Keratinocyte (primary cell): ENCODE results near the gene BARD1. TPM values are rescaled to one million over a fixed set of nuclear protein-coding genes. Genes with fewer than 3 reads are reported as not detected.

Experiments used
- DNase-seq: peaks from one replicate; pipeline ENCODE4 v3.0.0-alpha.2; 2011; ENCODE audit warnings: low read depth, missing footprints, low spot score
- FAIRE-seq: peaks from 2 replicates; lab custom pipeline; 2011; peaks lifted over from hg19 to GRCh38; lab: Jason Lieb, UNC
- H2AFZ ChIP-seq: 2 replicates; pipeline ENCODE4 v1.6.0; 2012; ENCODE audit warnings: low read length, control low read depth, inconsistent platforms; ENCODE audit not compliant: control insufficient read depth
- H3K27ac ChIP-seq: 2 replicates; pipeline ENCODE4 v1.5.1; 2011; ENCODE audit warnings: low read length; ENCODE audit not compliant: control insufficient read depth, insufficient read depth
- H3K27me3 ChIP-seq: 3 replicates; pipeline ENCODE4 v1.6.0; 2011; ENCODE audit warnings: low read length; ENCODE audit not compliant: control insufficient read depth, insufficient read depth; ENCODE audit errors: extremely low read depth
- H3K36me3 ChIP-seq, 2 experiments: 2 replicates in 1 of 2; 3 replicates in 1 of 2; pipeline ENCODE4 v1.5.1; 2011; ENCODE audit warnings: low read length in 2 of 2, mild to moderate bottlenecking in 1 of 2; ENCODE audit not compliant: control insufficient read depth in 2 of 2, insufficient read depth in 2 of 2; ENCODE audit errors: extremely low read depth in 1 of 2
- H3K4me1 ChIP-seq: 3 replicates; pipeline ENCODE4 v1.5.1; 2011; ENCODE audit warnings: low read length; ENCODE audit not compliant: control insufficient read depth, insufficient read depth; ENCODE audit errors: extremely low read depth
- H3K4me2 ChIP-seq: 3 replicates; pipeline ENCODE4 v1.6.0; 2011; ENCODE audit warnings: low read depth, low read length; ENCODE audit not compliant: control insufficient read depth, insufficient read depth; ENCODE audit errors: extremely low read depth
- H3K4me3 ChIP-seq, 3 experiments: fragments of 200-600 bp in 1 of 3; sonication (generic) in 1 of 3; 2 replicates in 2 of 3; 3 replicates in 1 of 3; pipeline ENCODE4 v1.5.1; 2011 to 2016; ENCODE audit warnings: low read length in 3 of 3, mild to moderate bottlenecking in 3 of 3, control low read depth in 2 of 3, inconsistent platforms in 1 of 3, low read depth in 1 of 3, mixed read lengths in 1 of 3, mixed run types in 1 of 3, moderate library complexity in 1 of 3; ENCODE audit not compliant: control insufficient read depth in 2 of 3, insufficient read depth in 2 of 3; ENCODE audit errors: extremely low read depth in 1 of 3
- H3K79me2 ChIP-seq: 2 replicates; pipeline ENCODE4 v1.6.0; 2012; ENCODE audit warnings: low read length; ENCODE audit not compliant: control insufficient read depth, insufficient read depth
- H3K9ac ChIP-seq: 3 replicates; pipeline ENCODE4 v1.6.0; 2011; ENCODE audit warnings: low read length; ENCODE audit not compliant: control insufficient read depth, insufficient read depth; ENCODE audit errors: extremely low read depth
- H3K9me1 ChIP-seq: 3 replicates; pipeline ENCODE4 v1.6.0; 2011; ENCODE audit warnings: low read length; ENCODE audit not compliant: control insufficient read depth, insufficient read depth; ENCODE audit errors: extremely low read depth
- H3K9me3 ChIP-seq: 2 replicates; pipeline ENCODE4 v1.5.1; 2012; ENCODE audit warnings: low read depth, low read length; ENCODE audit not compliant: control insufficient read depth
- H4K20me1 ChIP-seq: 3 replicates; pipeline ENCODE4 v1.6.0; 2011; ENCODE audit warnings: low read length; ENCODE audit not compliant: control insufficient read depth, insufficient read depth; ENCODE audit errors: extremely low read depth
- CTCF ChIP-seq, 3 experiments: IDR thresholded peaks in 1 of 3; conservative IDR thresholded peaks in 1 of 3; optimal IDR thresholded peaks in 1 of 3; 2 replicates in 2 of 3; 3 replicates in 1 of 3; pipeline versions ENCODE3 to v1.5.1; 2011; ENCODE audit warnings: low read length in 3 of 3, mild to moderate bottlenecking in 3 of 3, moderate library complexity in 2 of 3, control low read depth in 1 of 3, inconsistent platforms in 1 of 3; ENCODE audit not compliant: insufficient read depth in 2 of 3; ENCODE audit errors: extremely low read depth in 1 of 3
- EZH2 ChIP-seq: IDR thresholded peaks from one replicate; pipeline ENCODE4 v1.6.1; 2012; ENCODE audit warnings: inconsistent platforms, mild to moderate bottlenecking, low read length, moderate library complexity
- dilution Hi-C: fragments of 300-500 bp; cut with MboI; formaldehyde crosslinking; loops from one replicate; pipeline ENCODE4 v1.7.0; 2020; ENCODE audit warnings: low sequenced_read_pairs; ENCODE audit not compliant: extremely low pct_ligation_motif_present
- polyA plus RNA-seq, 5 experiments: library from polyadenylated mRNA; depleted of rRNA in 3 of 5; stranded (reverse) in 3 of 5; stranded (forward) in 1 of 5; unstranded in 1 of 5; fragments of >200 nt; gene quantifications; 1 replicate in 1 of 5; 2 replicates in 3 of 5; 3 replicates in 1 of 5; pipeline versions ENCODE4 v1.2.1 to v1.2.3, GENCODE V29; 2011 to 2012; ENCODE audit warnings: missing spikeins in 2 of 5, low read depth in 1 of 5, low replicate concordance in 1 of 5

The BARD1 gene
- polyA plus RNA-seq, 1 donor (not counting 4 experiments of a cell fraction or from before 2014, with no cell fraction given), result 4.6 TPM

- H3K4me3 ChIP-seq, result no peak overlapping the region
- no peaks in the 10 kb centered on the region for H3K9me1 ChIP-seq
- H4K20me1 ChIP-seq, result no peaks in the 10 kb centered on the region
- dilution Hi-C loops, result no loop called here
- H3K79me2 ChIP-seq, result no peaks in the 10 kb centered on the region
- no peak overlapping the region for H3K4me2 ChIP-seq
- TF ChIP-seq CTCF (optimal IDR thresholded peaks at IDR 0.05 in 1 of 3, IDR thresholded peaks at IDR 0.05 in 1 of 3, conservative IDR thresholded peaks at IDR 0.05 in 1 of 3; ENCODE audit: extremely low read depth in 1 of 3, insufficient read depth in 2 of 3, low read length in 3 of 3), result no peak
- no peak for TF ChIP-seq EZH2
- no peak overlapping the region for H2AFZ ChIP-seq
- DNase-seq, result no peak
- peaks cover 0 to 11% of the 10 kb centered on the region in 2 experiments for H3K36me3 ChIP-seq
- H3K27ac ChIP-seq, result no peak overlapping the region
- peak; percentile 26 for FAIRE-seq
- no peaks in the 10 kb centered on the region for H3K4me1 ChIP-seq
- H3K27me3 ChIP-seq, result no peaks in the 10 kb centered on the region
- H3K9ac ChIP-seq, result no peak overlapping the region
- H3K9me3 ChIP-seq, result no peaks in the 10 kb centered on the region
Measured at GRCh38 chr2:214753455-214753854, 56.0 kb downstream of the BARD1 start.

GRCh38 chr2:214750529-214750928, 59.0 kb downstream of the BARD1 start:
- Histone ChIP-seq H3K79me2 (no peaks in the 10 kb centered on the region), H3K4me3 (no peak overlapping the region), H3K27ac (no peak overlapping the region), H3K4me2 (no peak overlapping the region), H3K36me3 (peaks cover 0 to 11% of the 10 kb centered on the region in 2 experiments), H3K9me3 (no peaks in the 10 kb centered on the region), H3K27me3 (no peaks in the 10 kb centered on the region), H3K9me1 (no peaks in the 10 kb centered on the region), H3K4me1 (no peaks in the 10 kb centered on the region), H2AFZ (no peak overlapping the region), H3K9ac (no peak overlapping the region), H4K20me1 (no peaks in the 10 kb centered on the region)
- TF ChIP-seq CTCF (optimal IDR thresholded peaks at IDR 0.05 in 1 of 3, IDR thresholded peaks at IDR 0.05 in 1 of 3, conservative IDR thresholded peaks at IDR 0.05 in 1 of 3; ENCODE audit: extremely low read depth in 1 of 3, insufficient read depth in 2 of 3, low read length in 3 of 3), result no peak
- TF ChIP-seq EZH2, result no peak
- dilution Hi-C loops, result no loop called here
- no peak for FAIRE-seq
- DNase-seq, result no peak
